GM12891 (cell line): ENCODE measurements around the gene TRAPPC3.

Source experiments
- PAX5 ChIP-seq: IDR thresholded peaks from 2 replicates; pipeline ENCODE4 v1.6.1; 2011; ENCODE audit warnings: low read length, moderate library complexity, mild to moderate bottlenecking; ENCODE audit not compliant: insufficient read depth, severe bottlenecking
- POLR2A ChIP-seq: IDR thresholded peaks from 2 replicates; pipeline ENCODE4 v1.6.1; 2011; ENCODE audit warnings: low read depth, low read length, control low read depth
- POLR2AphosphoS5 ChIP-seq: IDR thresholded peaks from 2 replicates; pipeline ENCODE4 v1.6.1; 2011; ENCODE audit warnings: low read depth, low read length, control low read depth
- POU2F2 ChIP-seq: IDR thresholded peaks from 2 replicates; pipeline ENCODE4 v1.6.1; 2011; ENCODE audit warnings: low read depth, mild to moderate bottlenecking, control low read depth, low read length, moderate library complexity
- SPI1 ChIP-seq: IDR thresholded peaks from 2 replicates; pipeline ENCODE4 v1.6.1; 2011; ENCODE audit warnings: low read depth, low read length, control low read depth
- TAF1 ChIP-seq: IDR thresholded peaks from 2 replicates; pipeline ENCODE4 v1.6.1; 2011; ENCODE audit warnings: low read depth, low read length, control low read depth

DNA sequence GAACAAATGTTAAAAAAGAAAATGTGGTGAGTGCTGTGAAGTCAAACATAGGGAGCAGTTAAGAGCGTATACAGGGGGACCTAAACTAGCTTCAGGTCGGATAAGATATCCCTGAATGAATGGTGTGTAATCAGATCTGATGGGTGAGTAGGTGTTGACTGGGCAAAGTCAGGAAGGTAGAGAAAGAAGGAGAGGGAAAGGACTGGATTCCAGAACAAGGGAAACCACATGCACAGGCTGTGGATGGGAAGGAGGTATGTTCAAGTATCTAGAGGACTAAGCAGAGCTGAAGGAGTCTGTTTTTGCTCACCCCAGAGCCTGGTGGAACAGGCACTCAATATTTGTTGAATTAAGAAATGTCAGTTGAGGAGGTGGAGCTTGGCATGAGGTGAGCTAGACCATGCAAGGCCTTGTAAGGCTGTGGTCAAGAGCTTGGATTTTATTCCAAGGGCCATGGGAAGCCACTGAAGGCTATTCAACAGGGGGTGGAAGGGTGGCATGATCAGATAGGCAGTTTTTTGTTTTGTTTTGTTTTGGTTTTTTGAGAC lies 34.1 kb upstream of the TRAPPC3 start:
- TF ChIP-seq POLR2A (no peak), POLR2AphosphoS5 (no peak), TAF1 (no peak), SPI1 (no peak), PAX5 (no peak), POU2F2 (no peak)
